ENCODE measurements around the gene CFL2.

The CFL2 gene

DNA sequence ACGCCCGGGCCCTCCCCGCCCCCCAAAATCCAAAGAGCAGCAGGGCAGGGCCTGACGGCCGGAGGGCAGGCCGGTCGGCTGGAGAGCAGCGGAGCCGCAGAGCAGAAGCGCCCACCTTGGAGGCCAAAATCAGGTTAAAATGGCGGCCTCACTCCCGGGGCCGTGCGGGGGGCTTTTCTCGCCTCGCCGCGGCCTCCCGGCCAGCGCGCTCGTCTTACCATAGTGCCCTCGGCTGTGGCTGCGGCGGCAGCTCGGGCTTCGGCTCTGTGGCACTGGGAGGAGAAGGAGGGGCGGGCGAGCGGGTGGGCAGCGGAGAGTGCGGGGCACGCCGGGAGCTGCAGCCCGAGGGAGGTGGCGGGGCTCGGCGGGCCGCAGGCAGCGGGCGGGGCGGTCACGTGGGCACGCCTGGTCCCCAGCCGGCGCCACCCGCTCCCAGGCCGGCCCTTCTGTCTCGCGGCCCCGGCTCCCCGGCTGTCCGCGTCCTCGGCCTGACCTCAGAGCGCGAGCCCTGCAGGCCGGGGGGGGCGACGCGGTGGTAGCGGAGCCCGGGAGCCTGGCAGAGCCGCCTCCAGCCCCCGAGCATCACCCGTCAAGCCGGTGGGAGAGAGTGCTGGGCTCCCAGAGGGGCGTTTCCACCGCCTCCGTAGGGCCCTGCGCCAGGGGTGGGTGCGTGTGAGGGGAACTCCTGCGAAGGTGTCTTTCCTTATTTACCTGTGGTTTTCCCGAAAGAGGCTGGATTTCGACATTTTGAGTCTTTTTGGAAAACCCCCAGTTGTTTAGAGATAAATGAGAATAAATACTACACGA lies at the start of gene CFL2:
Gene CFL2 (minus strand): TSS at position 274 of the 807 bp plus-strand sequence. CDS start 53 bp downstream, at position 221.
- DNase-seq (ENCODE audit: extremely low spot score): peak; percentile 91
- ChIA-PET CTCF (interaction anchor here (0.8 to 6.2 kb wide), 4 partner anchors 8 to 44 kb away, joined by 3 to 39 read pairs (median 6); no protein-coding TSS in a partner anchor), POLR2A (no interaction called here)
- TF ChIP-seq, protein P1, sequence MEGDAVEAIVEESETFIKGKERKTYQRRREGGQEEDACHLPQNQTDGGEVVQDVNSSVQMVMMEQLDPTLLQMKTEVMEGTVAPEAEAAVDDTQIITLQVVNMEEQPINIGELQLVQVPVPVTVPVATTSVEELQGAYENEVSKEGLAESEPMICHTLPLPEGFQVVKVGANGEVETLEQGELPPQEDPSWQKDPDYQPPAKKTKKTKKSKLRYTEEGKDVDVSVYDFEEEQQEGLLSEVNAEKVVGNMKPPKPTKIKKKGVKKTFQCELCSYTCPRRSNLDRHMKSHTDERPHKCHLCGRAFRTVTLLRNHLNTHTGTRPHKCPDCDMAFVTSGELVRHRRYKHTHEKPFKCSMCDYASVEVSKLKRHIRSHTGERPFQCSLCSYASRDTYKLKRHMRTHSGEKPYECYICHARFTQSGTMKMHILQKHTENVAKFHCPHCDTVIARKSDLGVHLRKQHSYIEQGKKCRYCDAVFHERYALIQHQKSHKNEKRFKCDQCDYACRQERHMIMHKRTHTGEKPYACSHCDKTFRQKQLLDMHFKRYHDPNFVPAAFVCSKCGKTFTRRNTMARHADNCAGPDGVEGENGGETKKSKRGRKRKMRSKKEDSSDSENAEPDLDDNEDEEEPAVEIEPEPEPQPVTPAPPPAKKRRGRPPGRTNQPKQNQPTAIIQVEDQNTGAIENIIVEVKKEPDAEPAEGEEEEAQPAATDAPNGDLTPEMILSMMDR (IDR thresholded peaks at IDR 0.05; ENCODE audit: control extremely low read depth, extremely low read depth, low read depth, missing control alignments): no peak

DNA sequence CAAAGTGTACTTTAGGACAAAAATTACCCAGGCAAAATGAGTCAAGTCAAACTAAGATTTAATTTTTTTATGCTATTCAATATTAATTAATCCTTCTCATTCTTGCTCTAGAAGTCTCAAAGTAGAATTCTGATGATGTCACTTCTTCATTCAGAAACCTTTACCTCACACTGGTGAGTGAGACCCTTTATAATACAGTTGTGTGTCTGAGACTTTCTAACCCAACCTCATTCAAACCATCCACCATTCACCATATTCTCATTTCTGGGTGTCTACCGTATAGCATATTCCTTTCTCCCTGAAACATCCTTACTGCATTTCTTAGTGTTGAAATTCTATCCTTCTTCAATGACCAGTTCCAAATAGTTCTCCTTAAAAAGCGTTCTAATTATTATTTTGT lies 40.8 kb upstream of the CFL2 start:
- ChIA-PET CTCF (no interaction called here), POLR2A (no interaction called here)
- TF ChIP-seq, protein P1 (IDR thresholded peaks at IDR 0.05; ENCODE audit: control extremely low read depth, extremely low read depth, low read depth, missing control alignments): no peak
- no peak for DNase-seq (ENCODE audit: extremely low spot score)

DNA sequence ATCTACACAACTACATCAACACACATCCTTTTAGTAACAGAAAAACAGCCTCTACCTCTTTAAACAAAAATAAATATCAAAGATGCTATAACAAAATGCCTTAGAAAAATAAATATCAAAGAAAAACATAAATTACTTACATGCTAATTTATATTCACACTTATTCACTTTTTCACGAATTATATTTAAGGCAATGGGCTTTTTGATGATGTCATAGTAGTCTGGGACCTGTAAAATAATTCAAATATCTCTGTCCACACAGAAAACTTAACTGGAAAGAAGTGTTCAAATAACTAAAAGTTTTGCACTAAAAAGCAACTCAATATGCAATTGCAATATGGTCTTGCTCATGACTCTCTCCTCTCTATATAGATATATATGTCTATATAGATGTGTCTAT lies 40.3 kb upstream of the CFL2 start:
- DNase-seq (ENCODE audit: extremely low spot score): no peak
- ChIA-PET CTCF (no interaction called here), POLR2A (no interaction called here)
- TF ChIP-seq, protein P1 (IDR thresholded peaks at IDR 0.05; ENCODE audit: control extremely low read depth, extremely low read depth, low read depth, missing control alignments): no peak

DNA sequence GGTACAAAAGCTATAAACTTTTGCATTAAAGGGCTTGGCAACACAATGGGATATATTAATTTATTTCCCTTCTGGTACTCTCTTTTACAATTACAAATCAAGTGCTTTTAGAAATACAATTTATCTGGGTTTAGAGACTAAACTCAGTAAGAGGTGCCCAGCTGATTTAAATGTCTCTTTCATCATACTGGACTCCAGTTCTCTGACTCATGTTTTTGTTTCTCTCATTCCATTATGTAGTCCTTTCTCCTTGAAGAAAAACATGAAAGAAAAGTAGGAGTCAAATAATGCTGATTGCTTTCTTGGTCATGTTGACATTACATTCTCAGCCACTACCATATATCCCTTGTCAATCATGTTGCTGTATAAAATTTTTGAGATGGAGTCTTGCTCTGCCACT lies 36.3 kb upstream of the CFL2 start:
- TF ChIP-seq, protein P1 (IDR thresholded peaks at IDR 0.05; ENCODE audit: control extremely low read depth, extremely low read depth, low read depth, missing control alignments): no peak
- POLR2A ChIA-PET: no interaction called here
- DNase-seq (ENCODE audit: extremely low spot score): no peak
- CTCF ChIA-PET: interaction anchor here (2.3 kb wide), 1 partner anchor 28 kb away, joined by 8 read pairs; no protein-coding TSS in a partner anchor

DNA sequence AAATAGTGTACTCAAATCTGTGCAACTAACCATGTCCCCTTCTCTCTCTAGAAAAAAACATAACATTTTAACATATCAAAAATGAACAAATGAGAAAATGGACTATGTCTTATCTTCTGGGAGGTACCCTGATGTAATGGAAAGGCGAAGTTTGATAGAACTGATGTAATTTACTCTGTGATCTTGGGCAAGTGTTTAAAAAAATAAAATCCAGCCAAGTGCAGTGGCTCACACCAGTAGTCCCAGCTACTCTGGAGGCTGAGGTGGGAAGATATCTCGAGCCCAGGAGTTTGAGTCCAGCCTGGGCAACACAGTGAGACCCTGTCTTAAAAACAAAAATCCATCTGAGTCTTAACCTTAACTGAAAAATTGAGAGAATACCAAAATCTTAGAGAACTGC lies 35.8 kb upstream of the CFL2 start:
- CTCF ChIA-PET: interaction anchor here (2.3 kb wide), 1 partner anchor 28 kb away, joined by 11 read pairs; no protein-coding TSS in a partner anchor

DNA sequence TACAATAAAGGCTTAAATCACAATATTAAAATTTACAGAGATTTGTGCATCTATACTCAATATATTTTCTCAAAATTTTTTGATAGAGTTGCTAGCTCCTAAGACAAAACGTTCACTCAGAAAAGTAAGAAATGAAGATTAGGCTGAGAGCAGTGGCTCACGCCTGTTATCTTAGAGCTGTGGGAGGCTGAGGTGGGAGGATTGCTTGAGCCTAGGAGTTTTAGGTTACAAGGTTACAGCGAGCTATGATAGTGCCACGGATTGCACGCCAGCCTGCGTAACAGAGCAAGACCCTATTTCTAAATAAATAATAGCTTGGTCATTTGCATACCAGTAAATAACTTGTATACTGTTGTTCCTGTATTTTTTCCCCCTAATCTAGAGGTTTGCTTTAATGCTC lies 35.0 kb upstream of the CFL2 start:
- POLR2A ChIA-PET: no interaction called here
- TF ChIP-seq, protein P1 (IDR thresholded peaks at IDR 0.05; ENCODE audit: control extremely low read depth, extremely low read depth, low read depth, missing control alignments): no peak
- DNase-seq (ENCODE audit: extremely low spot score): no peak
- CTCF ChIA-PET: interaction anchor here (1.8 to 2.3 kb wide), 2 partner anchors 16 to 27 kb away, joined by 4 to 11 read pairs; no protein-coding TSS in a partner anchor

More for the DNA sequence above, 35.8 kb upstream of the CFL2 start:
- no peak for DNase-seq (ENCODE audit: extremely low spot score)
- TF ChIP-seq, protein P1 (IDR thresholded peaks at IDR 0.05; ENCODE audit: control extremely low read depth, extremely low read depth, low read depth, missing control alignments): no peak
- POLR2A ChIA-PET: no interaction called here
